Right renal cortex interstitium (tissue), 3 donors: ENCODE results near the gene HPCAL1. TPM values are rescaled to one million over a fixed set of nuclear protein-coding genes. Genes with fewer than 3 reads are reported as not detected.

Experiments used
- DNase-seq, 3 donors: peaks; one replicate each; pipeline ENCODE4 v3.0.0-alpha.2; 2013; ENCODE audit warnings: low read depth in 3 of 3, low spot score in 2 of 3
- polyA plus RNA-seq, 3 donors: library from polyadenylated mRNA; unstranded; fragments of 120-200 nt; gene quantifications; one replicate each; pipeline ENCODE4 v1.2.1, GENCODE V29; 2013; ENCODE audit not compliant: insufficient read length in 3 of 3

HPCAL1 gene
- polyA plus RNA-seq, 3 donors, result 21.5 to 29.6 (median 22.8) TPM

DNA sequence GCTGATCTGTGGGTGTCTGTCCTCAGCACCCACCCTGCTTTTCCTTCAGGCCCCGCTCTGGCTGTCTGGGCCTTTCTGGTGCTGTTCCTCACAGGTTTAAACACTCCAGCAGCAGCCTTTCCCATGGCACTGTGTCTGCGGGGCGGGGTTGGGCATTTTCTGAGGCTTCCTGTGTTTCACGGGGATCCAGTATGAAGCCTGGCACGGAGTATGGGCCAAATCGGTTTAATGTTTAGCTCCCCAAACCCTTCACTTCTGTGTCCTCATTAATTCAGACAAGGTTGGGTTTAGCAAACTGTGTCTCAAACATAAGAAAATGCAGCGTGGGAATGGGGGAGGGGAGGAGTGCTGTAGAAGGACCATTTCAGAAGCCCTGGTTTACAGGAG is 44.9 kb downstream of the HPCAL1 start:
- no peak for DNase-seq

GRCh38 chr2:10348891-10349290 is 46.2 kb downstream of the HPCAL1 start:
- no peak for DNase-seq

DNA sequence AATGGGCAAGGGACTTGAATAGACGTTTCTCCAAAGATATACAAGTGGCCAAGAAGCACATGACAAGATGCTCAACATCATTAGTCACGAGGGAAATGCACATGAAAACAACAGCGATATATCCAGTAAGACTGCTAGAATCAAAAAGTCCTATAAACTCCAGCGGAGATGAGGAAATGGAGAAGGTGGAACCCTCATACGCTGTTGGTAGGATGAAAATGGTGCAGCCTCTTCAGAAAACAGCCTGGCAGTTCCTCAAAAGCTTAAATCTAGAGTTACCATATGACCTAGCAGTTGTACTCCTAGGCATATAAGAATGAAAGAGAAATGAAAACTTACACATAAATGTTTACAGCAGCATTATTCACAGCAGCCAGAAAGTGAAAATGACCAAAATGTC is 48.1 kb downstream of the HPCAL1 start:
- no peak for DNase-seq

DNA sequence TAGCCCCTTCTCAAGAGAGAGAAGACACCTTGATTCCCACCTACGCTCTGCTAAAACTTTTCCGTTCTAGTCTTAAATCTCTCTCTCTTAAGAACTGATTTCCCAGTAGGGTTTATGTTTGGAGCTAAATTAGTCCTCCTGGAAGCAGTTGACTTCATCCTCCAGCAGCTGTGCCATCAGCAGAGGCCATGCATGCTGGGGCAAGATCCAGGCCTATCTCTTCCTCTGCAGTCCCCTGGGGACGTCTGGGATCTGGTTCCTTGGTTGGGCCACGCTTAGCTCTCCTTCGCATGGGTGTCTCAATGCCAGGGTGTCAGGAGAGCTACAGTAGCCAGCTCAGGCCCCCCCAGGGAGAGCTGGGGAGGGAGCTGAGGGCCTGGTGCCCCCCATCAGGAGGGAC is 49.7 kb downstream of the HPCAL1 start:
- DNase-seq, result no peak

DNA sequence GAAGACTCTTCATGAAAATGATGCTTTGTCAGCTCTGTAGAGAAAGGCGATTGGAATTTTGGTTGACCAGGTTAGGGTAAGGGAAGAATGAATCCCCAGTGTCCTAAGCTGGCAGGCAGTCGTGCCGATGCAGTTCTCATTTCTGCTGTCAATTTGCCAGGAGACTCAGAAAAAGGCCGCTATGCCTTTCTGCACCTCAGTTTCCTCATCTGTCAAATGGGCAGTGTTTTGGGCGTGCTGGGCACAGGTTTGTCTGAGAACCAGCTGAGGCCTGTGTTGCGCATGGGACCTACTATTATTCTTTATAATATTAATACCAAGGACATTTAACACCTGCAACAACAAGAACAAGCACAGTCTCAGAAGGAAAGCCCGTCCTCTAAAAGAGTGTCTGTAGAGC is 50.3 kb downstream of the HPCAL1 start:
- DNase-seq, result no peak

DNA sequence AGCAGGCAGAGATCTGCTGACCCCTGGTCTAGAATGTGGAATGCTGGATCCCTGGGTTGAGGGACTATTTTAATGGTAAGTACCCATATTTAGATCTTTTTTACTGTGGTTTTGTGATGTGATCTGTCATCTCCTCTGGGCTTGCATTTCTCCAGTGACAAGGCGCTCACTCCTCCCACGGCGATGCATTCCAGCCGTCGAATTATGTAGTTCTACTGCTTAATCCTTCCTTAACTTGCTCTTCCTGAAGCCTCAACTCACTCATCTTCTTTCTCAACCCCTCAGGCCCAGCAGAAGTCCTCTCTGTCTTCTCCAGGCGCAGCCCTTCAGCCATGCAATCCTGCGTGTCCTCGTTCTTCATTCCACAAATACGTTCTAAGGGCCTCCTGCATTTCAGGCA is 51.2 kb downstream of the HPCAL1 start:
- DNase-seq, result no peak

DNA sequence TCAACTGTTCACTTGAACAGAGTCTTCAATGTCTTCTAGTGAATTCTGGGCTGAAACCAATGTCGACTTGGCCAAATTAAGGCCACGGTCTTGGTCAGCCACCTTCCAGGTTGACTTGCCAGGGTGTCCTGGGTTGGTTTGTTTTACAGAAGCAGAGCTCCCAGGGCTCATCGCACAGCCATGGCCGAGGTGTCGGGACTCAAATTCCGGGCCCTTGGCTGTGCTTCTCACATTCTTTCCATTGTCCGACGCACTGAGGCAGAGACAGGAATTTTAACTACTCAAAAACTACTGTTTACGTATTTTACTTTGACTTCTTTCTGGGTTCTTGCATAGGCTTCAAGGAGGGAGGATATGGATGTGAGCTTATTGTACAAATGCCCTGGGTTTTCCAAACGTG is 51.7 kb downstream of the HPCAL1 start:
- no peak for DNase-seq

GRCh38 chr2:10355471-10356438 is 53.1 kb downstream of the HPCAL1 start:
- DNase-seq, result no peak

GRCh38 chr2:10356439-10356811 is 53.7 kb downstream of the HPCAL1 start:
- no peak for DNase-seq

DNA sequence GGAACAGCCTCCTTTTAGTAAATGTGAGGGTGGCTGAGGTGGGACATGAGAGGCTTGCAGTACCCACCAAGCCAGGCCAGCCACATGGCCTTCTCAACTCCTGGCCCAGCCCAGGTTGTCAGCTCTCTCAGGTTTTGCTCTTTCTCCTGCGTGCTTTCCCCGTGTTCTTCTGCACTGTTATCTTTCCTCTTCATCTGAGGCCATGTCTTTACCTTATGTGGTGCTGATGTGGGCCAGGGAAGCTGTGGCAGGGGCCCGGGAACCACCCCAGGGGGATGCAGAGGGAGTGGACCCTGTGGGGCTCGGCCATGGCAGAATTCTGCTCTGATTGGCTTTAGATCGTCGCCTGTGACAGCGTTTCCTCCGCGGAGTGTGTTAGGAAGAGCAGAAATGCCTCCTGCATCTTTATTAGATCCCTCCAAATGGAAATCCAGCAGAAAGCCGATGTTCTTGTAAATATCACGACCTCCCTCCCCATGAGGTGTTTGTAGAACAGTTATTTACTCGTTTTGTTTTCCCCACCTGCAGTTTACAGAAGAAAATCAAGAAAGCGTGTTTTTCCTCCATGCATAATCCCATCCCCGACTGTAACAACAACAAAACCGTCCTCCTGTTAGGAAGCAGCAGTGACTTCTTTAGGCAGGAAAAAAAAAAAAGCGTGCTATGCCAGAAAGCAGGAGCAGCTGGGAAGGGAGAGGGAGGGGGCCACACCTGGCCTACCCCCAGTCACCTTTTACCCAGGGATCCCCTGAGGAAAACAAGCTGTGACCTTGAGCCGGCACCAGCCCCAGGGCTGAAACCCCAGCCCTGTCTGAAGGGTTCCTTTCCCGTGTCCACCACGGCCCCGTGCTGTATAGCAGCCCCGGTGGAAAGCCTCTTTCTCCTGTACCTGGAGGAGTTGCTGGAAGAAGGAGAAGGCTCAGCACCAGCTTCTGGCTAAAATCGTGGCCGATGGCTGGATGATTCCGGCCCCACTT is 54.8 kb downstream of the HPCAL1 start:
- DNase-seq, result no peak

DNA sequence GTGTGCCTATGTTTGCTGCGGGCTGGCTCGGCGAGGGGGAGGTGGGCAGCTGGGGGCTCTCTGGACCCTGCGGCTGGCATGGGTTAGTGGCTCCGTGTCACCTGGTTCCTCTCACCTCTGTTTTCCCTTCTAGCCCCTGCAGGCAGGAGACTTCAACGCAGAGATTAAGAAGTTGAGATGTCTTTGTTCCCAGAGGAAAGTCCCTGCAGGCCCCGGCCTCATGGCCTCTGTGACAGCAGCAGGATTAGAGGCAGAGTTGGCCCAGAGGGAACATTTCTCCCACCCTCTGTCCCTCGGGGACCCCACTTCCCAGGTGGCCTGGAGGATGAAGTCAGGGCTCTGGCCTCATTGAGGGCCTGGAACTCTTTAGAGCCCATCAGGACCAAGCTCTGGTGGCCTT is 56.5 kb downstream of the HPCAL1 start:
- DNase-seq, result no peak

GRCh38 chr2:10359731-10360329 is 57.1 kb downstream of the HPCAL1 start:
- no peak for DNase-seq

- DNase-seq, result no peak
These were observed 57.8 kb downstream of the HPCAL1 start for GRCh38 chr2:10360460-10360849.

- DNase-seq, result no peak
These were observed 58.3 kb downstream of the HPCAL1 start for GRCh38 chr2:10360850-10361588.

GRCh38 chr2:10362096-10362897 is 59.6 kb downstream of the HPCAL1 start:
- DNase-seq, result no peak

DNA sequence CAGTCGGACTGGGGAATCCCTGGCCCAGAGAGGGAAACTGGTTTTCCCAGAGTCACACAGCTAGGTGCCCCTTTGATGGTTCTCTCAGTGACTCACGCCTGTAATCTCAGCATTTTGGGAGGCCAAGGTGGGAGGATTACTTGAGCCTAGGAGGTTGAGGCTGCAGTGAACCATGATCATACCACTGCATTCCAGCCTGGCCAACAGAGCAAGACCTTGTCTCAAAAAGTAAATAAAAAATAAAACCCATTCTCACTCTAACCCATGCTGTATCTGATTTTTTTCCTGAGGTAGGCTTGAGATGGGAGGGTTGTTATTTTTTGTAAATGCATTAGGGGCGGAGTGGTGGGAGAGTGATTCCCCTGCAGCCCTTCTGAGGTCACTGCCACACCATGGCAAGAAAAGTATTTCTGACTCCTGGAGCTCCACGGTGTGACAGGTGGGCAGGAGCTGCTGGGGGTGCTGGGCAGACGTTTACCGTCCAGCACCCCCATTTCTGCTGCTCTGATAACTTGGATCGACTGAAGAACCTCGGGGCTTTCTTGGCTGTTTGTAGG is 60.3 kb downstream of the HPCAL1 start:
- DNase-seq, result no peak

- DNase-seq, result no peak
These were observed 61.3 kb downstream of the HPCAL1 start for GRCh38 chr2:10363861-10364610.

GRCh38 chr2:10365412-10365811 is 62.7 kb downstream of the HPCAL1 start:
- DNase-seq, result no peak
